ENCODE results near the gene PLAC8L1.

The PLAC8L1 gene

GRCh38 chr5:146042628-146043279, 62.6 kb downstream of the PLAC8L1 start:
- DNase-seq (ENCODE audit: low spot score) = peak; percentile 65

- DNase-seq (ENCODE audit: low spot score) = peak; percentile 29
Observed at GRCh38 chr5:146041180-146041789, 64.1 kb downstream of the PLAC8L1 start.

DNA sequence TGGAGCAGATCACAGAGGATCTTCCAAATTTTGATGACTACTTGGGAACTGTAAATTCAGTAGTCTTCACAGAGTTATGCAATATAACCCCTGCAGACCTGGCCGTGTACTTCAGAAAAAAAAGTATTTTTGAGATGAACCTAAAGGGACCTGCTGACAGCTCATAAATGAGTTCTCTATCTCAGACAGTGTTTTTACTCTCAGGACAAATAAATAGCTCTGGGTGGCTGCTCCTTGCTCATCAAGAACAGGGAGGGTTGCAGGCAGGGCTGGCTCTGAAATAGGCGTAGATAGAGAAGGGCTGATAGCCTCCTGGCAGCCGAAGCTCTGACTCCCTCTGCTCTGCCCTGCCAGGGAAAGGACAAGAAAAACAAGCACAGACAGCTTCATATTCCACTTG, 64.8 kb downstream of the PLAC8L1 start:
- no peak for DNase-seq (ENCODE audit: low spot score)

- DNase-seq (ENCODE audit: low spot score) = no peak
Observed at GRCh38 chr5:146039420-146039819, 66.0 kb downstream of the PLAC8L1 start.

DNA sequence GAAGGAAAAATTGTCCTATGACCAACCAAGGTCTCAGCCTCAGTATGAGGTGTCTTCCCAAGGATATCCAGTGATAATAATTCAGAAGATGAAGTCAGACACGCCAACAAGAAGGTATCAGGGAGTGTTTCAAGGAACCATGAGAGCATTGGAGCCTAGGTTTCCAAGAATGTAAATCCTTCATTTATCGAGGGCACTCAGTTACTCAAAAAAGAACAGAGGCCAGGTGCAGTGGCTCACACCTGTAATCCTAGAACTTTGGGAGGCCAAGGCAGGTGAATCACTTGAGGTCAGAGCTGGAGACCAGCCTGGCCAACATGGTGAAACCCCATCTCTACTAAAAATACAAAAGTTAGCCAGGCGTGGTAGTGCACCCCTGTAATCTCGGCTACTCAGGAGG, 70.8 kb downstream of the PLAC8L1 start:
- no peak for DNase-seq (ENCODE audit: low spot score)

Measured in GM03348 (cell line).